WTC11 (cell line): ENCODE results near the gene SERPINF2. TPM values are rescaled to one million over a fixed set of nuclear protein-coding genes. Genes with fewer than 3 reads are reported as not detected.

ENCODE experiments used
- ATAC-seq: fragments of 200-7000 bp; cut with Tn5 transposase; 2 replicates; pipeline ENCODE4 v1.10.0; 2021; ENCODE audit warnings: mild to moderate bottlenecking, moderate library complexity
- CTCF ChIA-PET: fragments of 300-600 bp; sonication (Branson Sonifier 250); formaldehyde crosslinking; loops from one replicate; lab custom pipeline; 2021; ENCODE audit warnings: antibody characterized with exemption; lab: Charles Lee
- POLR2A ChIA-PET: fragments of 350-600 bp; sonication (Branson Sonifier 250); formaldehyde crosslinking; loops from one replicate; lab custom pipeline; 2021; ENCODE audit warnings: antibody characterized with exemption; lab: Charles Lee
- DNase-seq: peaks from one replicate; pipeline ENCODE4 v3.0.0; 2021; ENCODE audit warnings: low spot score
- H3K27ac Mint-ChIP-seq: 2 replicates; pipeline ENCODE4 v1.8.0; 2021; ENCODE audit warnings: mixed read lengths
- H3K27me3 Mint-ChIP-seq: 2 replicates; pipeline ENCODE4 v1.8.0; 2021; ENCODE audit warnings: low read depth, mild to moderate bottlenecking, moderate library complexity, mixed read lengths
- H3K36me3 Mint-ChIP-seq: 2 replicates; pipeline ENCODE4 v1.8.0; 2021; ENCODE audit warnings: mixed read lengths
- H3K4me1 Mint-ChIP-seq: 2 replicates; pipeline ENCODE4 v1.8.0; 2022; ENCODE audit warnings: mixed read lengths
- H3K4me3 Mint-ChIP-seq: 2 replicates; pipeline ENCODE4 v1.8.0; 2021; ENCODE audit warnings: mild to moderate bottlenecking, moderate library complexity, mixed read lengths
- H3K9me3 Mint-ChIP-seq: 2 replicates; pipeline ENCODE4 v1.8.0; 2021; ENCODE audit warnings: mixed read lengths
- ATF2 ChIP-seq: sonication (generic); formaldehyde crosslinking; IDR thresholded peaks from 2 replicates; pipeline ENCODE4 v1.8.1; 2022; ENCODE audit warnings: low read depth, missing genetic modification reagents, borderline replicate concordance
- ATF3 ChIP-seq: sonication (generic); formaldehyde crosslinking; conservative IDR thresholded peaks from 2 replicates; pipeline ENCODE4 v1.8.1; 2022; ENCODE audit warnings: mild to moderate bottlenecking, missing genetic modification reagents
- ATF6 ChIP-seq: sonication (generic); formaldehyde crosslinking; IDR thresholded peaks from 2 replicates; pipeline ENCODE4 v1.8.1; 2023; ENCODE audit warnings: mild to moderate bottlenecking, missing genetic modification reagents
- E2F1 ChIP-seq: sonication (generic); formaldehyde crosslinking; IDR thresholded peaks from 2 replicates; pipeline ENCODE4 v1.8.0; 2022; ENCODE audit warnings: mild to moderate bottlenecking, missing genetic modification reagents
- HMGXB4 ChIP-seq: sonication (generic); formaldehyde crosslinking; IDR thresholded peaks from 2 replicates; pipeline ENCODE4 v1.8.1; 2023; ENCODE audit warnings: mild to moderate bottlenecking, moderate library complexity, missing genetic modification reagents
- IRF1 ChIP-seq: sonication (generic); formaldehyde crosslinking; IDR thresholded peaks from 2 replicates; pipeline ENCODE4 v1.8.0; 2023; ENCODE audit warnings: missing genetic modification reagents
- KAT7 ChIP-seq: sonication (generic); formaldehyde crosslinking; IDR thresholded peaks from 2 replicates; pipeline ENCODE4 v1.8.1; 2023; ENCODE audit warnings: missing genetic modification reagents, mild to moderate bottlenecking, borderline replicate concordance
- MAX ChIP-seq: sonication (generic); formaldehyde crosslinking; IDR thresholded peaks from 2 replicates; pipeline ENCODE4 v1.8.0; 2022; ENCODE audit warnings: mild to moderate bottlenecking, missing genetic modification reagents
- RORB ChIP-seq: fragments of 250-450 bp; sonication (Bioruptor Pico); IDR thresholded peaks from 2 replicates; pipeline ENCODE4 v1.9.0; 2021; ENCODE audit warnings: mild to moderate bottlenecking
- SMAD4 ChIP-seq: sonication (generic); formaldehyde crosslinking; IDR thresholded peaks from 2 replicates; pipeline ENCODE4 v1.8.0; 2022; ENCODE audit warnings: mild to moderate bottlenecking, missing genetic modification reagents
- SP1 ChIP-seq: sonication (generic); formaldehyde crosslinking; conservative IDR thresholded peaks from 2 replicates; pipeline ENCODE4 v1.8.1; 2022; ENCODE audit warnings: missing genetic modification reagents
- TCF7 ChIP-seq: sonication (generic); formaldehyde crosslinking; IDR thresholded peaks from 2 replicates; pipeline ENCODE4 v1.8.0; 2022; ENCODE audit warnings: mild to moderate bottlenecking, low read depth, missing genetic modification reagents, moderate library complexity
- ZNF121 ChIP-seq: sonication (generic); formaldehyde crosslinking; IDR thresholded peaks from 2 replicates; pipeline ENCODE4 v1.8.0; 2023; ENCODE audit warnings: missing genetic modification reagents
- ZNF232 ChIP-seq: sonication (generic); formaldehyde crosslinking; IDR thresholded peaks from 2 replicates; pipeline ENCODE4 v1.8.0; 2022; ENCODE audit warnings: mild to moderate bottlenecking, missing genetic modification reagents
- ZNF416 ChIP-seq: fragments of 250-450 bp; sonication (Bioruptor Pico); IDR thresholded peaks from 2 replicates; pipeline ENCODE4 v1.9.0; 2021; ENCODE audit warnings: mild to moderate bottlenecking, inconsistent platforms
- total RNA-seq: library from RNA; stranded (reverse); gene quantifications from 3 replicates; pipeline ENCODE4 v1.2.3, GENCODE V29; 2021

SERPINF2 gene
- total RNA-seq, 1 experiment from 2014 or later, result 1.6 TPM

- H3K27me3 Mint-ChIP-seq, result peaks cover 12% of the 10 kb centered on the region
- no peak overlapping the region for H3K27ac Mint-ChIP-seq
- ATAC-seq (no peak), DNase-seq (no peak)
- TF ChIP-seq IRF1 (CRISPR knock-in tag) (no peak), SMAD4 (CRISPR knock-in tag) (no peak), SP1 (CRISPR knock-in tag) (no peak), KAT7 (CRISPR knock-in tag) (no peak)
- TF ChIP-seq, all 79 proteins: peak for 0
- Mint-ChIP-seq H3K9me3 (no peaks in the 10 kb centered on the region), H3K4me3 (peak overlapping the region; percentile 38; the same call in 1 of the 2 replicates), H3K36me3 (no peaks in the 10 kb centered on the region), H3K4me1 (peaks cover 15% of the 10 kb centered on the region)
- ChIA-PET POLR2A (no interaction called here), CTCF (interaction anchor here (1.6 to 5.7 kb wide), 3 partner anchors 28 to 72 kb away, joined by 3 to 64 read pairs (median 6); partner anchors contain the start of gene PRPF8)
Measured at GRCh38 chr17:1712271-1712670, 30.4 kb upstream of the SERPINF2 start.

GRCh38 chr17:1713160-1713877 lies 29.4 kb upstream of the SERPINF2 start:
- TF ChIP-seq E2F1 (CRISPR knock-in tag) (no peak), ATF3 (no peak), ATF6 (CRISPR knock-in tag) (no peak)
- DNase-seq (no peak), ATAC-seq (no peak)
- H3K4me1 Mint-ChIP-seq, result peaks cover 23% of the 10 kb centered on the region
- H3K27me3 Mint-ChIP-seq, result peaks cover 8% of the 10 kb centered on the region
- H3K36me3 Mint-ChIP-seq, result no peaks in the 10 kb centered on the region
- CTCF ChIA-PET, result interaction anchor here (0.6 to 5.7 kb wide), 29 partner anchors 8 to 219 kb away, joined by 3 to 64 read pairs (median 5); partner anchors contain the start of genes PRPF8, RILP, RPA1 and SERPINF1
- POLR2A ChIA-PET, result interaction anchor here (0.6 to 1.5 kb wide), 8 partner anchors 9 to 139 kb away, joined by 3 to 4 read pairs (median 3); partner anchors contain the start of genes PRPF8 and SERPINF1
- no peaks in the 10 kb centered on the region for H3K9me3 Mint-ChIP-seq
- H3K27ac Mint-ChIP-seq, result peak overlapping the region; percentile 97
- peak overlapping the region; percentile 93 for H3K4me3 Mint-ChIP-seq

DNA sequence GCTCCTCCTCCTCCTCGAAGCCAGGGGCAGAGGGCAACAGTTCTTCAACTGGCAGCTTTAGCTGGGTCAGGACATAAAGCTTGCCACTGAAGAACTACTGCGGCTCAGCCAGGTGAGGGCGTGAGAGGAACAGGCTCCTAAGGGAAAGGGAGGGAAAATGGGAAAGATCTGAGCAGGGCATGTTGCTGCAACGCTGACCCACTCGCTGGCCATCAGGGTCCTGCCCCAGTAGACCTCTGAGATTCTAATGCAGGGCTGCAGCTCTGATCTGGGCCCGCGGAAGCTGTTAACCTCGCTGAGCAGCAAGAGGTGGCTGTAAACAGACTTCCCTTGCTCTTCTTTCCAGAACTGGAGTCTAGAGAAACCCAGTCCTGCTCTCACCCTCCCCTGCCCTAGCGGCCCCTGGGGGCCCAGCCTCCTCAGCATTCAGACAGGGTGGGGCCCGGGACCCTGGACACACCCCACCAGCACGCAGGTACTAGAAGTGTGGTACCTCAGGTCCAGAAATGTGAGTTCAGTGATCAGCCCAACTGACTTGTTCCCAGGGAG lies 28.7 kb upstream of the SERPINF2 start:
- POLR2A ChIA-PET, result interaction anchor here (0.6 to 1.5 kb wide), 9 partner anchors 9 to 140 kb away, joined by 3 to 4 read pairs (median 3); partner anchors contain the start of genes PRPF8, SERPINF1 and WDR81
- peak overlapping the region; percentile 97 for H3K27ac Mint-ChIP-seq
- peaks cover 5% of the 10 kb centered on the region for H3K27me3 Mint-ChIP-seq
- H3K4me1 Mint-ChIP-seq, result peaks cover 24% of the 10 kb centered on the region
- CTCF ChIA-PET, result interaction anchor here (0.6 to 5.7 kb wide), 31 partner anchors 9 to 218 kb away, joined by 3 to 64 read pairs (median 5); partner anchors contain the start of genes PRPF8, RILP, RPA1 and SERPINF1
- peak overlapping the region; percentile 93 for H3K4me3 Mint-ChIP-seq
- H3K36me3 Mint-ChIP-seq, result no peaks in the 10 kb centered on the region
- DNase-seq (peak; percentile 78), ATAC-seq (peak; percentile 2)
- no peaks in the 10 kb centered on the region for H3K9me3 Mint-ChIP-seq
- TF ChIP-seq RORB (CRISPR knock-in tag) (no peak), HMGXB4 (CRISPR knock-in tag) (0 out of 2 replicates have a peak, but pooled peaks have one; percentile 23), ZNF232 (CRISPR knock-in tag) (no peak), ATF2 (no peak), ZNF416 (CRISPR knock-in tag) (no peak), ZNF121 (peak; percentile 76), TCF7 (no peak), MAX (CRISPR knock-in tag) (peak; percentile 77)
